Measurements from ENCODE around the gene TRIM33. TPM values are rescaled to one million over a fixed set of nuclear protein-coding genes. Genes with fewer than 3 reads are reported as not detected.
A peak's percentile ranks its signal among the peaks of the same experiment; 100 is the strongest.
"Not testable (repeated sequence)": the region's sequence is repeated elsewhere in the genome, so short reads cannot be mapped to it uniquely, and the experiment has no call there.

The TRIM33 gene
- total RNA-seq, 1 experiment from 2014 or later = 44.5 TPM

DNA sequence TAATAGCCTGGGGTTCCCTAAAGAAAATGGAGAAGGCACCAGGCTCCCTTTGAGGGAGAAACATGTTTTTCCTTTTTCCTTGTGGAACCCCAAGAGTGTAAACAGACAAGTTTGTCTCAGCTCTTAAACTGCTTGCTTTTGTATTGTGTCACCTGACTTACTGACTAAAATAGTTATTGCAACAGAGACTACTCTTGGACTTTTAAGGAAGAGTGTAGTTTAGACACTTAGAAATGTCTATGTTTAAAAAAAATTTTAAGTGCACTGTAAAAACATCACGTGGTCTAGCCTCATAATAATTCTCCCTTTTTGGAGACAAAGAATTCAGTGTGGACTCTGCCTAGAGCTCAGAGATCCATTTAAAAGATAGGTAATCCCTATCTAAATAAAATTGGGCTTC, 141.1 kb downstream of the TRIM33 start:
- Mint-ChIP-seq H3K36me3 (peaks cover 20% of the 10 kb centered on the region), H3K27ac (peak overlapping the region; percentile 25; the same call in 1 of the 2 replicates), H3K4me3 (no peak overlapping the region), H3K4me1 (peaks cover 26% of the 10 kb centered on the region), H3K27me3 (ENCODE audit: low read depth) (no peaks in the 10 kb centered on the region), H3K9me3 (peaks cover 29% of the 10 kb centered on the region)
- ATAC-seq (no peak), DNase-seq (ENCODE audit: low spot score) (no peak)
- no peak for TF ChIP-seq GTF2I (CRISPR knock-in tag; conservative IDR thresholded peaks at IDR 0.05)
- TF ChIP-seq ZNF317 (CRISPR knock-in tag; IDR thresholded peaks at IDR 0.05; ENCODE audit: borderline replicate concordance, low read depth) = no peak
- no peak for TF ChIP-seq JUN (CRISPR knock-in tag; IDR thresholded peaks at IDR 0.05)
- TF ChIP-seq, protein P1, sequence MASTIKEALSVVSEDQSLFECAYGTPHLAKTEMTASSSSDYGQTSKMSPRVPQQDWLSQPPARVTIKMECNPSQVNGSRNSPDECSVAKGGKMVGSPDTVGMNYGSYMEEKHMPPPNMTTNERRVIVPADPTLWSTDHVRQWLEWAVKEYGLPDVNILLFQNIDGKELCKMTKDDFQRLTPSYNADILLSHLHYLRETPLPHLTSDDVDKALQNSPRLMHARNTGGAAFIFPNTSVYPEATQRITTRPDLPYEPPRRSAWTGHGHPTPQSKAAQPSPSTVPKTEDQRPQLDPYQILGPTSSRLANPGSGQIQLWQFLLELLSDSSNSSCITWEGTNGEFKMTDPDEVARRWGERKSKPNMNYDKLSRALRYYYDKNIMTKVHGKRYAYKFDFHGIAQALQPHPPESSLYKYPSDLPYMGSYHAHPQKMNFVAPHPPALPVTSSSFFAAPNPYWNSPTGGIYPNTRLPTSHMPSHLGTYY (CRISPR knock-in tag; IDR thresholded peaks at IDR 0.05) = no peak
- no peak for TF ChIP-seq RORB (CRISPR knock-in tag; IDR thresholded peaks at IDR 0.05)
- no peak for TF ChIP-seq FOXK1 (CRISPR knock-in tag; IDR thresholded peaks at IDR 0.05)
- TF ChIP-seq, protein P2, sequence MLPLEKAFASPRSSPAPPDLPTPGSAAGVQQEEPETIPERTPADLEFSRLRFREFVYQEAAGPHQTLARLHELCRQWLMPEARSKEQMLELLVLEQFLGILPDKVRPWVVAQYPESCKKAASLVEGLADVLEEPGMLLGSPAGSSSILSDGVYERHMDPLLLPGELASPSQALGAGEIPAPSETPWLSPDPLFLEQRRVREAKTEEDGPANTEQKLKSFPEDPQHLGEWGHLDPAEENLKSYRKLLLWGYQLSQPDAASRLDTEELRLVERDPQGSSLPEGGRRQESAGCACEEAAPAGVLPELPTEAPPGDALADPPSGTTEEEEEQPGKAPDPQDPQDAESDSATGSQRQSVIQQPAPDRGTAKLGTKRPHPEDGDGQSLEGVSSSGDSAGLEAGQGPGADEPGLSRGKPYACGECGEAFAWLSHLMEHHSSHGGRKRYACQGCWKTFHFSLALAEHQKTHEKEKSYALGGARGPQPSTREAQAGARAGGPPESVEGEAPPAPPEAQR (CRISPR knock-in tag; IDR thresholded peaks at IDR 0.05) = no peak
- TF ChIP-seq, protein P3, sequence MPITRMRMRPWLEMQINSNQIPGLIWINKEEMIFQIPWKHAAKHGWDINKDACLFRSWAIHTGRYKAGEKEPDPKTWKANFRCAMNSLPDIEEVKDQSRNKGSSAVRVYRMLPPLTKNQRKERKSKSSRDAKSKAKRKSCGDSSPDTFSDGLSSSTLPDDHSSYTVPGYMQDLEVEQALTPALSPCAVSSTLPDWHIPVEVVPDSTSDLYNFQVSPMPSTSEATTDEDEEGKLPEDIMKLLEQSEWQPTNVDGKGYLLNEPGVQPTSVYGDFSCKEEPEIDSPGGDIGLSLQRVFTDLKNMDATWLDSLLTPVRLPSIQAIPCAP (CRISPR knock-in tag; IDR thresholded peaks at IDR 0.05) = no peak
- TF ChIP-seq, protein P4, sequence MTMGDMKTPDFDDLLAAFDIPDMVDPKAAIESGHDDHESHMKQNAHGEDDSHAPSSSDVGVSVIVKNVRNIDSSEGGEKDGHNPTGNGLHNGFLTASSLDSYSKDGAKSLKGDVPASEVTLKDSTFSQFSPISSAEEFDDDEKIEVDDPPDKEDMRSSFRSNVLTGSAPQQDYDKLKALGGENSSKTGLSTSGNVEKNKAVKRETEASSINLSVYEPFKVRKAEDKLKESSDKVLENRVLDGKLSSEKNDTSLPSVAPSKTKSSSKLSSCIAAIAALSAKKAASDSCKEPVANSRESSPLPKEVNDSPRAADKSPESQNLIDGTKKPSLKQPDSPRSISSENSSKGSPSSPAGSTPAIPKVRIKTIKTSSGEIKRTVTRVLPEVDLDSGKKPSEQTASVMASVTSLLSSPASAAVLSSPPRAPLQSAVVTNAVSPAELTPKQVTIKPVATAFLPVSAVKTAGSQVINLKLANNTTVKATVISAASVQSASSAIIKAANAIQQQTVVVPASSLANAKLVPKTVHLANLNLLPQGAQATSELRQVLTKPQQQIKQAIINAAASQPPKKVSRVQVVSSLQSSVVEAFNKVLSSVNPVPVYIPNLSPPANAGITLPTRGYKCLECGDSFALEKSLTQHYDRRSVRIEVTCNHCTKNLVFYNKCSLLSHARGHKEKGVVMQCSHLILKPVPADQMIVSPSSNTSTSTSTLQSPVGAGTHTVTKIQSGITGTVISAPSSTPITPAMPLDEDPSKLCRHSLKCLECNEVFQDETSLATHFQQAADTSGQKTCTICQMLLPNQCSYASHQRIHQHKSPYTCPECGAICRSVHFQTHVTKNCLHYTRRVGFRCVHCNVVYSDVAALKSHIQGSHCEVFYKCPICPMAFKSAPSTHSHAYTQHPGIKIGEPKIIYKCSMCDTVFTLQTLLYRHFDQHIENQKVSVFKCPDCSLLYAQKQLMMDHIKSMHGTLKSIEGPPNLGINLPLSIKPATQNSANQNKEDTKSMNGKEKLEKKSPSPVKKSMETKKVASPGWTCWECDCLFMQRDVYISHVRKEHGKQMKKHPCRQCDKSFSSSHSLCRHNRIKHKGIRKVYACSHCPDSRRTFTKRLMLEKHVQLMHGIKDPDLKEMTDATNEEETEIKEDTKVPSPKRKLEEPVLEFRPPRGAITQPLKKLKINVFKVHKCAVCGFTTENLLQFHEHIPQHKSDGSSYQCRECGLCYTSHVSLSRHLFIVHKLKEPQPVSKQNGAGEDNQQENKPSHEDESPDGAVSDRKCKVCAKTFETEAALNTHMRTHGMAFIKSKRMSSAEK (CRISPR knock-in tag; IDR thresholded peaks at IDR 0.05; ENCODE audit: borderline replicate concordance) = no peak
- TF ChIP-seq, protein P5, sequence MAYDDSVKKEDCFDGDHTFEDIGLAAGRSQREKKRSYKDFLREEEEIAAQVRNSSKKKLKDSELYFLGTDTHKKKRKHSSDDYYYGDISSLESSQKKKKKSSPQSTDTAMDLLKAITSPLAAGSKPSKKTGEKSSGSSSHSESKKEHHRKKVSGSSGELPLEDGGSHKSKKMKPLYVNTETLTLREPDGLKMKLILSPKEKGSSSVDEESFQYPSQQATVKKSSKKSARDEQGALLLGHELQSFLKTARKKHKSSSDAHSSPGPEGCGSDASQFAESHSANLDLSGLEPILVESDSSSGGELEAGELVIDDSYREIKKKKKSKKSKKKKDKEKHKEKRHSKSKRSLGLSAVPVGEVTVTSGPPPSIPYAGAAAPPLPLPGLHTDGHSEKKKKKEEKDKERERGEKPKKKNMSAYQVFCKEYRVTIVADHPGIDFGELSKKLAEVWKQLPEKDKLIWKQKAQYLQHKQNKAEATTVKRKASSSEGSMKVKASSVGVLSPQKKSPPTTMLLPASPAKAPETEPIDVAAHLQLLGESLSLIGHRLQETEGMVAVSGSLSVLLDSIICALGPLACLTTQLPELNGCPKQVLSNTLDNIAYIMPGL (CRISPR knock-in tag; IDR thresholded peaks at IDR 0.05) = no peak
- no peak for TF ChIP-seq HMGA2 (CRISPR knock-in tag; IDR thresholded peaks at IDR 0.05)
- TF ChIP-seq, protein P6, sequence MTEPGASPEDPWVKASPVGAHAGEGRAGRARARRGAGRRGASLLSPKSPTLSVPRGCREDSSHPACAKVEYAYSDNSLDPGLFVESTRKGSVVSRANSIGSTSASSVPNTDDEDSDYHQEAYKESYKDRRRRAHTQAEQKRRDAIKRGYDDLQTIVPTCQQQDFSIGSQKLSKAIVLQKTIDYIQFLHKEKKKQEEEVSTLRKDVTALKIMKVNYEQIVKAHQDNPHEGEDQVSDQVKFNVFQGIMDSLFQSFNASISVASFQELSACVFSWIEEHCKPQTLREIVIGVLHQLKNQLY (CRISPR knock-in tag; IDR thresholded peaks at IDR 0.05) = no peak
- TF ChIP-seq IRF2 (CRISPR knock-in tag; IDR thresholded peaks at IDR 0.05; ENCODE audit: borderline replicate concordance, low read depth) = no peak
- POLR2A ChIA-PET = no interaction called here
- CTCF ChIA-PET = no interaction called here

DNA sequence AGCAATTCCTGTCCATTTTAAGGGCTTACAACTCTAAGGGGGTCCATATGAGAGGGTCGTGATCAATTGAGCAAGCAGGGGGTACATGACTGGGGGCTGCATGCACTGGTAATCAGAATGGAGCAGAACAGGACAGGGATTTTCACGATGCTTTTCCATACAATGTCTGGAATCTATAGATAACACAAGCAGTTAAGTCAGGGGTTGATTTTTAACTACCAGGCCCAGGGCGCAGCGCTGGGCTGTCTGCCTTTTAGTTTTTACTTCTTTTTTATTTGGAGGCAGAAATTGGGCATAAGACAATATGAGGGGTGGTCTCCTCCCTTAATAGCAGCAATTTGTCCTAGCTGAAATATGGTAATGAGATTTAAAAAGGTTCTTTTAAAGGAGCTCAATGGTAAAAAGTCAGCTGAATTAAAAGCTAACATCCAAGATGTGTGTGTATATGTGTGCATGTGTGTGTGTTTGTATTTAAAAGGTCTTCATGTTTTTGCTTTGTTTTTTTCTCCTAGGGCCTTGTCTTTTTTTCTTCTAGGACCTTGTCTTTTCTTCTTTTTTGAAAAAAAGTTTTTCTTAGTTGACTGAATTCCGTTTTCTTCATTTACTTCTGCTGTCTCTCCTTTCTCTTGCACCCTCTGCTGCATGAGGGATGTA, 141.6 kb downstream of the TRIM33 start:
- POLR2A ChIA-PET = not testable (repeated sequence)

More for the DNA sequence above, 141.6 kb downstream of the TRIM33 start:
- H3K27ac Mint-ChIP-seq = peak overlapping the region; percentile 25; the same call in 1 of the 2 replicates
- CTCF ChIA-PET; H3K4me3 Mint-ChIP-seq; H3K27me3 Mint-ChIP-seq (ENCODE audit: low read depth); DNase-seq (ENCODE audit: low spot score); ATAC-seq: not testable (repeated sequence)
- H3K9me3 Mint-ChIP-seq = peaks cover 33% of the 10 kb centered on the region
- H3K36me3 Mint-ChIP-seq = peaks cover 19% of the 10 kb centered on the region
- H3K4me1 Mint-ChIP-seq = peaks cover 26% of the 10 kb centered on the region
